Measurements from ENCODE around the gene C17orf114.

Gene C17orf114

DNA sequence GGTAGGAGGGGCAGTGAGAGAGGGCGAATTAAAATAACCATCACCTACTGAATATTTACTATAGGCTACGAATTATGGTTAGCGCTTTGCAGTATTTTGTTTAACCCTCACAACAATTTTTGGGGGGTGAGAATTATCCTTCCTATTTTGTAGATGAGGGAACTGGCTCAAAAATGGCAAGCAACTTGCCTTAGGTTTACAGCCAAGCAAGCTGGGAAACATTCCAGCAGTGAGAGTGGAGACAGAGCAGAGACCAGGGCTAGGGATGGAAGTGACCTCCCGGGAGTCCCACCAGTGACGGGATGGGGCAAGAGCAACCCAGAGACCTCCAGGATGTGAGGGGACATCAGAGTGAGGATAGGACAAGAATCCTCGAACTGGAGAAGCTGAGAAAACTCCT is 15.6 kb downstream of the C17orf114 start:
- H3K4me3 ChIP-seq (ENCODE audit: low read depth, low read length), result no peak overlapping the region
- H3K36me3 ChIP-seq (ENCODE audit: control insufficient read depth in 2 of 2, insufficient read depth in 1 of 2, low read length in 2 of 2), result no peaks in the 10 kb centered on the region
- ChIA-PET CTCF (interaction anchor here (0.7 to 1.9 kb wide), 7 partner anchors 10 to 220 kb away, joined by 3 to 6 read pairs (median 3); no protein-coding TSS in a partner anchor), POLR2A (no interaction called here)
- no peaks in the 10 kb centered on the region for H3K9me3 ChIP-seq (ENCODE audit: control insufficient read depth, insufficient read depth, low read depth, low read length)
- TF ChIP-seq ZNF341 (tag by site-specific recombination; IDR thresholded peaks at IDR 0.05; ENCODE audit: low read depth), result no peak
- TF ChIP-seq HOXD13 (CRISPR knock-in tag; IDR thresholded peaks at IDR 0.05; ENCODE audit: borderline replicate concordance), result no peak
- TF ChIP-seq, protein P1, sequence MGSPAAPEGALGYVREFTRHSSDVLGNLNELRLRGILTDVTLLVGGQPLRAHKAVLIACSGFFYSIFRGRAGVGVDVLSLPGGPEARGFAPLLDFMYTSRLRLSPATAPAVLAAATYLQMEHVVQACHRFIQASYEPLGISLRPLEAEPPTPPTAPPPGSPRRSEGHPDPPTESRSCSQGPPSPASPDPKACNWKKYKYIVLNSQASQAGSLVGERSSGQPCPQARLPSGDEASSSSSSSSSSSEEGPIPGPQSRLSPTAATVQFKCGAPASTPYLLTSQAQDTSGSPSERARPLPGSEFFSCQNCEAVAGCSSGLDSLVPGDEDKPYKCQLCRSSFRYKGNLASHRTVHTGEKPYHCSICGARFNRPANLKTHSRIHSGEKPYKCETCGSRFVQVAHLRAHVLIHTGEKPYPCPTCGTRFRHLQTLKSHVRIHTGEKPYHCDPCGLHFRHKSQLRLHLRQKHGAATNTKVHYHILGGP (tag by site-specific recombination; IDR thresholded peaks at IDR 0.05), result no peak
- TF ChIP-seq ZSCAN30 (tag by site-specific recombination; IDR thresholded peaks at IDR 0.05), result no peak
- TF ChIP-seq ZBTB7A (tag by site-specific recombination; IDR thresholded peaks at IDR 0.05; ENCODE audit: low read depth), result no peak
- no peak for TF ChIP-seq ZNF266 (tag by site-specific recombination; IDR thresholded peaks at IDR 0.05; ENCODE audit: low read depth)
- no peak for TF ChIP-seq ZNF404 (tag by site-specific recombination; IDR thresholded peaks at IDR 0.05)
- TF ChIP-seq ZNF239 (tag by site-specific recombination; IDR thresholded peaks at IDR 0.05), result no peak
- TF ChIP-seq GLIS2 (tag by site-specific recombination; IDR thresholded peaks at IDR 0.05), result no peak
- no peak for TF ChIP-seq MEIS1 (CRISPR knock-in tag; IDR thresholded peaks at IDR 0.05; ENCODE audit: borderline replicate concordance)
- TF ChIP-seq ZNF843 (tag by site-specific recombination; IDR thresholded peaks at IDR 0.05), result no peak
- TF ChIP-seq ZNF544 (tag by site-specific recombination; IDR thresholded peaks at IDR 0.05), result no peak
- TF ChIP-seq ZNF112 (tag by site-specific recombination; IDR thresholded peaks at IDR 0.05), result no peak
- TF ChIP-seq SP3 (tag by site-specific recombination; IDR thresholded peaks at IDR 0.05), result no peak
- no peak for TF ChIP-seq ZNF530 (tag by site-specific recombination; IDR thresholded peaks at IDR 0.05; ENCODE audit: low read depth)
- no peak overlapping the region for H3K27ac ChIP-seq (ENCODE audit: extremely low read depth, low read depth, low read length)
- H3K4me1 ChIP-seq (ENCODE audit: control insufficient read depth, insufficient read depth, low read length), result peaks cover 4% of the 10 kb centered on the region

DNA sequence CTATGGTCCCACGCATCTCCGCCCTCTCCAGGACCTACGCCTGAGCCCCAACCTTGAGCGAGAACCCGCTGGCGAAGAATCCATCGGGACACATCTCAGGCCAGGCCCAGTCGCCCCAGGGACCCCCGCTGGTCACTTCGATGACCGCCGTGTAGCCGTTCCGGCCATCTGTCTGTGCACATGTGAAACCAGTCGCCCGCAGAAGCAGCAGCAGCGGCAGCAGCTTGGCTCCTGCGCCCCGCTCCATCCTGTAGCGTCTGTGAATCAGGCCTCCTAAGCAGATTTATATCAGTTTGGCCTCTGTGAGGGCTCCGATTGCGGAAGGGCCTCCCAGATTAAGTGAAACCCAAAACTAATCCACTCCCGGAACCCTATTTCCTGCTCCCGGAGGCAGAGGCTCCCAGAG is 16.0 kb downstream of the C17orf114 start, which contains the start of gene VMO1:
Gene VMO1 (minus strand): TSS at position 259 of the 406 bp plus-strand sequence. CDS start 12 bp downstream, at position 247.
- Histone ChIP-seq H3K9me3 (ENCODE audit: control insufficient read depth, insufficient read depth, low read depth, low read length) (no peaks in the 10 kb centered on the region), H3K4me3 (ENCODE audit: low read depth, low read length) (no peak within 1 kb of the TSS), H3K4me1 (ENCODE audit: control insufficient read depth, insufficient read depth, low read length) (peaks cover 4% of the 10 kb centered on the region), H3K36me3 (ENCODE audit: control insufficient read depth in 2 of 2, insufficient read depth in 1 of 2, low read length in 2 of 2) (no peaks in the 10 kb centered on the region), H3K27ac (ENCODE audit: extremely low read depth, low read depth, low read length) (no peak within 1 kb of the TSS)
- POLR2A ChIA-PET, result no interaction called here
- TF ChIP-seq, protein P2, sequence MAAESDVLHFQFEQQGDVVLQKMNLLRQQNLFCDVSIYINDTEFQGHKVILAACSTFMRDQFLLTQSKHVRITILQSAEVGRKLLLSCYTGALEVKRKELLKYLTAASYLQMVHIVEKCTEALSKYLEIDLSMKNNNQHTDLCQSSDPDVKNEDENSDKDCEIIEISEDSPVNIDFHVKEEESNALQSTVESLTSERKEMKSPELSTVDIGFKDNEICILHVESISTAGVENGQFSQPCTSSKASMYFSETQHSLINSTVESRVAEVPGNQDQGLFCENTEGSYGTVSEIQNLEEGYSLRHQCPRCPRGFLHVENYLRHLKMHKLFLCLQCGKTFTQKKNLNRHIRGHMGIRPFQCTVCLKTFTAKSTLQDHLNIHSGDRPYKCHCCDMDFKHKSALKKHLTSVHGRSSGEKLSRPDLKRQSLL (tag by site-specific recombination; IDR thresholded peaks at IDR 0.05), result peak; percentile 69
- TF ChIP-seq ZFP69B (tag by site-specific recombination; IDR thresholded peaks at IDR 0.05), result no peak
- CTCF ChIA-PET, result interaction anchor here (0.5 to 1.9 kb wide), 7 partner anchors 10 to 396 kb away, joined by 3 to 6 read pairs (median 3); no protein-coding TSS in a partner anchor

DNA sequence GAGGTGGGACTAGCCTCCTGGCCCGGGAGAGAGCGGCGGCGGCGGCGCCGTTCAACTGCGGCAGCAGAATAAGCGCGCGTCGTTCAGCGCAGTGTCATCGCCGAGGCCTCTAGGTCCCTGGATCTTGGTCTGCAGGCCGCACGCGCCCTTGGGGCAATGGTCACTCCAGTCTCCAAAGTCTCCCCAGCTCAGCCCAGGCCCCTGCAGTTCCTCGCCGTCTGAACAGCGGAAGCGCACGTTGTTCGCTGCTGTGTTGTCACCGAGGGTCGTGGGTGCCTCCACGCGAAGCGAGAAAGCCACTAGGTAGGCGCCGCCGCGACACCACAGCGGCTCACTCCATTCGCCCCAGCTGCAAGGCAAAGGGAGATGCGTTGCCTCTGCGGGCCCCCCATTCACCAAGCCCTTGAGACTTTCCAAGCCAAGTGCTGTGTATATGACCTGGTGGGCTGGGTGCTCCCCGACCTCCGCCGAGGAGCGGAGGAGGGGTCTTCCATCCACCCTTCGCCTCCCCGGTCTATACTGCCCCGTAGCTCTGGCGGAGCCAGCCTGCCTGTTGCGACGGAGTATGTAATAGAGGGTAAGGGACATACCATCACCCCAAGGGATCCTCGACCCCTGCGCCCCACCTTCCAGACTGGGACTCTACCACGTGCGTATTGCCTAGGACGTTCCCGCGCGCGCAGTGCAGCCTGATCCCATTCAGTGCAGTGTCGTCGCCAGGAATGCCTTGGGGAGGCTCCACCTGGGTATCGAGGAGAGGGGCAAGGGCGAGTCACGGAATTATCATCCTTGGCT is 16.6 kb downstream of the C17orf114 start:
- Histone ChIP-seq H3K27ac (ENCODE audit: extremely low read depth, low read depth, low read length) (no peak overlapping the region), H3K4me1 (ENCODE audit: control insufficient read depth, insufficient read depth, low read length) (peaks cover 4% of the 10 kb centered on the region), H3K9me3 (ENCODE audit: control insufficient read depth, insufficient read depth, low read depth, low read length) (no peaks in the 10 kb centered on the region), H3K4me3 (ENCODE audit: low read depth, low read length) (no peak overlapping the region), H3K36me3 (ENCODE audit: control insufficient read depth in 2 of 2, insufficient read depth in 1 of 2, low read length in 2 of 2) (no peaks in the 10 kb centered on the region)
- POLR2A ChIA-PET, result no interaction called here
- CTCF ChIA-PET, result interaction anchor here (0.5 to 1.2 kb wide), 3 partner anchors 22 to 395 kb away, joined by 3 read pairs; partner anchors contain the start of gene PLD2
- TF ChIP-seq ZNF157 (tag by site-specific recombination; IDR thresholded peaks at IDR 0.05), result no peak
- TF ChIP-seq ZNF830 (tag by site-specific recombination; IDR thresholded peaks at IDR 0.05; ENCODE audit: low read depth), result no peak
- TF ChIP-seq ZNF394 (tag by site-specific recombination; IDR thresholded peaks at IDR 0.05; ENCODE audit: borderline replicate concordance), result no peak
- TF ChIP-seq ZEB2 (tag by site-specific recombination; IDR thresholded peaks at IDR 0.05), result no peak
- no peak for TF ChIP-seq ZNF404 (tag by site-specific recombination; IDR thresholded peaks at IDR 0.05)
- no peak for TF ChIP-seq ZNF585B (tag by site-specific recombination; IDR thresholded peaks at IDR 0.05)
- TF ChIP-seq ZFHX2 (tag by site-specific recombination; conservative IDR thresholded peaks at IDR 0.05), result no peak
- TF ChIP-seq ZNF677 (tag by site-specific recombination; IDR thresholded peaks at IDR 0.05), result no peak
- no peak for TF ChIP-seq GLIS2 (tag by site-specific recombination; IDR thresholded peaks at IDR 0.05)
- TF ChIP-seq ZNF169 (tag by site-specific recombination; IDR thresholded peaks at IDR 0.05), result no peak
- TF ChIP-seq ZBTB1 (tag by site-specific recombination; IDR thresholded peaks at IDR 0.05), result no peak
- TF ChIP-seq ZNF560 (tag by site-specific recombination; IDR thresholded peaks at IDR 0.05; ENCODE audit: borderline replicate concordance), result no peak
- TF ChIP-seq, protein P3, sequence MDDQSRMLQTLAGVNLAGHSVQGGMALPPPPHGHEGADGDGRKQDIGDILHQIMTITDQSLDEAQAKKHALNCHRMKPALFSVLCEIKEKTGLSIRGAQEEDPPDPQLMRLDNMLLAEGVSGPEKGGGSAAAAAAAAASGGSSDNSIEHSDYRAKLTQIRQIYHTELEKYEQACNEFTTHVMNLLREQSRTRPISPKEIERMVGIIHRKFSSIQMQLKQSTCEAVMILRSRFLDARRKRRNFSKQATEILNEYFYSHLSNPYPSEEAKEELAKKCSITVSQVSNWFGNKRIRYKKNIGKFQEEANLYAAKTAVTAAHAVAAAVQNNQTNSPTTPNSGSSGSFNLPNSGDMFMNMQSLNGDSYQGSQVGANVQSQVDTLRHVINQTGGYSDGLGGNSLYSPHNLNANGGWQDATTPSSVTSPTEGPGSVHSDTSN (CRISPR knock-in tag; IDR thresholded peaks at IDR 0.05), result no peak
- no peak for TF ChIP-seq ZNF521 (tag by site-specific recombination; IDR thresholded peaks at IDR 0.05)
- no peak for TF ChIP-seq ZNF777 (tag by site-specific recombination; IDR thresholded peaks at IDR 0.05; ENCODE audit: borderline replicate concordance)

All from HEK293 (cell line).